ENCODE measurements around the gene SGO1.

The SGO1 gene

DNA sequence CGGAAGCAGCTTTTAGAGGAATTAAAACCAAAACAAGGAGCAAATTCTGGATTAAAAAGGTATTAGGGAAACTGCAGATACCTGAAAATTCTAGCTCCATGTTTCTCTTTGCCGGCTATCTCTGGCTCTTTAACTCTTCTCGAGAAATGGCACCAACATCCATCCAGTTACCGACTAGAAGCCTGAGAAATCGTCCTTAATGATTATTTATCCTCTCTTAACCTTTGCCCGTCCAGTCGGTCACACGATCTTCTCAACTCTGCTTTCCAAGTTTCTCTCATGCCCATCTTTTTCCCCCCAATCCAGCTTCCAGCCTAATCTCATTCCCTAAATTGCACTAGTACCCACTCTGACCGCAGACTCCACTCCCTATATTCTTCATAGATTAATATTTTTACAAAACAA lies 596 bp upstream of the SGO1 start:
- peak overlapping the region; percentile 94 for H3K27ac ChIP-seq
- TF ChIP-seq ZFX (IDR thresholded peaks at IDR 0.05; ENCODE audit: borderline replicate concordance) = no peak
- TF ChIP-seq, protein P1, sequence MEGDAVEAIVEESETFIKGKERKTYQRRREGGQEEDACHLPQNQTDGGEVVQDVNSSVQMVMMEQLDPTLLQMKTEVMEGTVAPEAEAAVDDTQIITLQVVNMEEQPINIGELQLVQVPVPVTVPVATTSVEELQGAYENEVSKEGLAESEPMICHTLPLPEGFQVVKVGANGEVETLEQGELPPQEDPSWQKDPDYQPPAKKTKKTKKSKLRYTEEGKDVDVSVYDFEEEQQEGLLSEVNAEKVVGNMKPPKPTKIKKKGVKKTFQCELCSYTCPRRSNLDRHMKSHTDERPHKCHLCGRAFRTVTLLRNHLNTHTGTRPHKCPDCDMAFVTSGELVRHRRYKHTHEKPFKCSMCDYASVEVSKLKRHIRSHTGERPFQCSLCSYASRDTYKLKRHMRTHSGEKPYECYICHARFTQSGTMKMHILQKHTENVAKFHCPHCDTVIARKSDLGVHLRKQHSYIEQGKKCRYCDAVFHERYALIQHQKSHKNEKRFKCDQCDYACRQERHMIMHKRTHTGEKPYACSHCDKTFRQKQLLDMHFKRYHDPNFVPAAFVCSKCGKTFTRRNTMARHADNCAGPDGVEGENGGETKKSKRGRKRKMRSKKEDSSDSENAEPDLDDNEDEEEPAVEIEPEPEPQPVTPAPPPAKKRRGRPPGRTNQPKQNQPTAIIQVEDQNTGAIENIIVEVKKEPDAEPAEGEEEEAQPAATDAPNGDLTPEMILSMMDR (IDR thresholded peaks at IDR 0.05) = no peak

DNA sequence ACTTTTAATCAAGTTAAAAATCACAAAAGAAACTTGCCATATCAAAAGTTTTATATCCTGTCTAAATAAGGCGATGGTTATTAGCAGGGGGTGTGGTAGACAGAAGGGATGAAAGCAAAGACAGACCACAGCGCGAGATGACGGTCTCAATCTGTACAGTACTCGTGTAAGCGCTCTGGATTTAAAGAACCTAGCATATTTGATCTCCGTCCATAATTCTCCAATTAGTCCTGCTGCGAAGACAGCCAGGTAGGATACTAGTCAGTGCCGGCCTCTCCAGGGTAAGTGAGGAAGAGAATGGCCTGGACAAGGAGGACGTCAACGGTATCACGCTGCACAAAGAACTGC lies 701 bp downstream of the SGO1 start:
- H3K27ac ChIP-seq = peak overlapping the region; percentile 94
- TF ChIP-seq, protein P1 (IDR thresholded peaks at IDR 0.05) = no peak
- no peak for TF ChIP-seq ZFX (IDR thresholded peaks at IDR 0.05; ENCODE audit: borderline replicate concordance)

DNA sequence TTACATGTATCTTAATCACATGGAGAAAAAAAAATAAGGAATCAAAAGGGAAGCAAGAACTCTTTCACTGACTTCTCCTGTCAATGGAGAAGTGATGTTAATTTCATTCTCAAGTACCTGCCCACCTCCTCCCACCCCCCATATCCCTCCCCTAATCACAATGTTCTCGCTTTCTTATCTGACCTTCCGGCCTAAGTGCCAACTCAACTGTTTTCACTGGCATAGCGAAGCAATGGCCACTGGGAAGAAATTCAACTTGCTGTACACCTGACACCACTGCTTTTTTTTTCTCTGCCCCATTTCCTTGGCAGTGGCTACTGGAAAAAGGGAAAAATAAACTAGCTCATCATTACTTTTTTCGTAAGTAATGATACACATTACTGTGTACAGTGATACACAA lies 3.8 kb downstream of the SGO1 start:
- no peak overlapping the region for H3K27ac ChIP-seq
- TF ChIP-seq, protein P1 (IDR thresholded peaks at IDR 0.05) = no peak
- no peak for TF ChIP-seq ZFX (IDR thresholded peaks at IDR 0.05; ENCODE audit: borderline replicate concordance)

DNA sequence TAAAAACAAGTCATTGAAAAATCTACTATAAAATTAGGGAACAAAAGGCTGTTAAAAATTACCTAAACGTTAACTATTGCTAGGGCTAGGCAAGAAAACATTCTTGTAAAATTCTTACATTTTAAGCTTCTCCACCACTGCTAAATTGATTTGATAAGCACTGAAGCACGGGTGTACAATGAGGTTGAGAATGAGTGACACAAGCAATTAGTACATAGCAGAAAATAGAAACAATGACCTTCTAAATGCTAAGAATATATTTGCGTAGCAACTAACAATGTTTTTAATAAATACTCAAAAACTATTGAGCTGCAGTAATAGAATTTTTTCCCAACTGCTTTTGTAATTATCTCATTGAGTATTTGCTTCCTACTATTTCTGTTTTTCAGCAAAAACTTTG lies 4.7 kb downstream of the SGO1 start:
- TF ChIP-seq, protein P1 (IDR thresholded peaks at IDR 0.05) = no peak
- no peak for TF ChIP-seq ZFX (IDR thresholded peaks at IDR 0.05; ENCODE audit: borderline replicate concordance)
- H3K27ac ChIP-seq = no peak overlapping the region

DNA sequence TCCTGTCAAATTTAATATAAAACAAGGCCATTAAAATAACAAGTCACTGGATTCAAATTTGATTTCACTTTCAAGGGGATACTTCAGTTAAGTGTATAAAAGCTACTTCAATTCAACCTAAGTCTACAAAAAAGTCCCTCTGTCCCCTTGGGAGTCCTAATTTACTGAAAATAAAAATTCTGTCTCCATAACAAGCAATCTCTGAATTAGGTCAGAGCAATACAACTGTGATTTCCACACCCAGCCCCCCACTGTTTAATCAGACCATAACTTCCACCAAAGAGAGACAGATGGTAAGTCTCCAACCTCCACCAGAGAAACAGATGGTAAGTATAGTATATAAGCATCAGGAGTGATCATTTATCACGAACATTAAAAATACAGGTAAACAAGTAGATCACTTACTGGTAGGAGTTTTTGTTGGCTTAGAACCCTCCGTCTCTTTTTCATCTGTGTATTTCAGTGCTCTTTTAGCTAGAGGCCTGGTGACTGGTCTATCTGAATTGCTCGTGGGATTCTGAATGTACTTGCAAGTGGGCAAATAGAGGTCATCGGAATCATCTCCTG lies 12.1 kb downstream of the SGO1 start:
- no peak overlapping the region for H3K27ac ChIP-seq

DNA sequence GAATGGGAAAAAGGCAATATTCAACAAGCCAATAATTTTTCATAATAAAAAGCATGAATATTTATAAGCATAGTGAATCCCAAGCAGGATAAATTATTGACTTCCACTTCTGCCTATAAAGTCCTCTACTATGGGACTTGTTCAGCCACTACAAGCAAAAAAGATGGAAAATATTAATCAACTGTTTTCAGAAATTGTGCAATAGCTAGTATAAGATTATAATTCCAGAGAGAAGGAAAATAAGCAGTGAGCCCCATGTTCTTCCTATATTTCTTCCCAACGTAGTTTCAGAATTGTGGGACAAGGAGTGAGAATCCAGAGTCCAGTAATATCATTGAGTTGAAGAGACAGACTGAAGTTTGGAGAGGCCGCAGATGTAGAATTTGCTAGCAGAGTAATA lies 24.3 kb downstream of the SGO1 start:
- no peak overlapping the region for H3K27ac ChIP-seq
- TF ChIP-seq, protein P1 (IDR thresholded peaks at IDR 0.05) = no peak
- TF ChIP-seq ZFX (IDR thresholded peaks at IDR 0.05; ENCODE audit: borderline replicate concordance) = no peak

More for the DNA sequence above, 12.1 kb downstream of the SGO1 start:
- TF ChIP-seq, protein P1 (IDR thresholded peaks at IDR 0.05) = no peak
- TF ChIP-seq ZFX (IDR thresholded peaks at IDR 0.05; ENCODE audit: borderline replicate concordance) = no peak

DNA sequence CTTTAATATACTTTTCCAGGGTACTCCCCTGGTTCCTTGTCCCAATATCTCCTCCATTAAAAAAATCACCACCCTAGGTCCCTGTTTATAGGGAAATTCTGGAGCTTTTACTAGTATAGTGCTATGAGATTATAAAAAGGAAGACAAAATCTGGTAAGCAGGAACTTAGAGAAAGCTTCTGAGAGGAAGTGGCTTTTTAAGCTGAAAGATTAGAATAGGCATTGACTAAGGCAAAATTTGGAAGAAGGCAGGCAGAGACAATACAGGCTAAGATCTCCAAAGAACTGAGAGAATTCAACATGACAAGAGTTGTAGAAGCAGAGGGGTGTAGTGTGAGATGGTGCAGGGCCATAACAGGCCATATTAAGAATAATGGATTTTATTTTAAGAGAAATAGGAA lies 25.8 kb downstream of the SGO1 start:
- TF ChIP-seq, protein P1 (IDR thresholded peaks at IDR 0.05) = no peak
- no peak for TF ChIP-seq ZFX (IDR thresholded peaks at IDR 0.05; ENCODE audit: borderline replicate concordance)
- no peak overlapping the region for H3K27ac ChIP-seq

All from 22Rv1 (cell line).